ENCODE results near the gene PASD1. TPM values are rescaled to one million over a fixed set of nuclear protein-coding genes. Genes with fewer than 3 reads are reported as not detected.
"Not testable (repeated sequence)": the region's sequence is repeated elsewhere in the genome, so short reads cannot be mapped to it uniquely, and the experiment has no call there.

Gene PASD1
- polyA plus RNA-seq, 1 of the 3 experiments (the other 2 are of a cell fraction), result 0.03 TPM

- Histone ChIP-seq H3K27ac (ENCODE audit: low read depth in 2 of 2, low read length in 1 of 2) (no peak overlapping the region), H4K20me1 (ENCODE audit: insufficient read depth) (no peaks in the 10 kb centered on the region), H3K9me3 (no peaks in the 10 kb centered on the region), H3K4me1 (ENCODE audit: control insufficient read depth in 1 of 2, insufficient read depth in 2 of 2, low read depth in 1 of 2, low read length in 1 of 2) (no peaks in the 10 kb centered on the region), H3F3A (replicated peaks; ENCODE audit: insufficient read depth) (no peaks in the 10 kb centered on the region), H3K4me2 (no peak overlapping the region), H3K4me3 (ENCODE audit: low read depth in 2 of 2, low read length in 1 of 2) (no peak overlapping the region), H2AFZ (ENCODE audit: low read depth) (no peak overlapping the region), H3K79me2 (ENCODE audit: insufficient read depth) (no peaks in the 10 kb centered on the region), H3K36me3 (replicated peaks in 1 of 2; ENCODE audit: control insufficient read depth in 1 of 2, insufficient read depth in 2 of 2, low read length in 1 of 2) (no peaks in the 10 kb centered on the region), H3K27me3 (ENCODE audit: insufficient read depth) (peaks cover 17% of the 10 kb centered on the region; the same call in 1 of the 2 replicates), H3K9ac (no peak overlapping the region), H3K9me2 (no peaks in the 10 kb centered on the region)
- ChIA-PET POLR2A (no interaction called here), CTCF (no interaction called here)
- TF ChIP-seq ELF1 (IDR thresholded peaks at IDR 0.05) (no peak), GABPA (IDR thresholded peaks at IDR 0.05; ENCODE audit: low read depth) (no peak), CTCF (IDR thresholded peaks at IDR 0.05) (no peak), YY1 (IDR thresholded peaks at IDR 0.05; ENCODE audit: low read depth) (no peak), FOXM1 (IDR thresholded peaks at IDR 0.05; ENCODE audit: low read depth) (no peak), JUND (IDR thresholded peaks at IDR 0.05) (no peak), RAD21 (IDR thresholded peaks at IDR 0.05; ENCODE audit: low read length) (no peak), EZH2phosphoT487 (IDR thresholded peaks at IDR 0.05; ENCODE audit: borderline replicate concordance, low read depth) (no peak), RCOR1 (IDR thresholded peaks at IDR 0.05; ENCODE audit: low read length) (no peak), TEAD4 (IDR thresholded peaks at IDR 0.05; ENCODE audit: borderline replicate concordance, insufficient read depth) (no peak), CHD2 (IDR thresholded peaks at IDR 0.05; ENCODE audit: low read length, partially characterized antibody) (no peak), FOSL2 (IDR thresholded peaks at IDR 0.05; ENCODE audit: borderline replicate concordance, low read depth) (no peak), FOXJ3 (CRISPR knock-in tag; IDR thresholded peaks at IDR 0.05) (no peak), PBX3 (IDR thresholded peaks at IDR 0.05) (no peak), RFX5 (IDR thresholded peaks at IDR 0.05; ENCODE audit: low read length) (no peak), MEF2A (IDR thresholded peaks at IDR 0.05; ENCODE audit: borderline replicate concordance, low read depth) (no peak)
- DNase-seq, result no peak
- 4% methylated on average over 3 of the region's 3 CpGs for WGBS (ENCODE audit: low lambda C conversion rate)
These were observed 7.1 kb downstream of the PASD1 start for GRCh38 chrX:151570561-151570960.

- H3K9me3 ChIP-seq; H3K36me3 ChIP-seq (replicated peaks in 1 of 2; ENCODE audit: control insufficient read depth in 1 of 2, insufficient read depth in 2 of 2, low read length in 1 of 2); H3K27ac ChIP-seq (ENCODE audit: low read depth in 2 of 2, low read length in 1 of 2); DNase-seq; H3K4me1 ChIP-seq (ENCODE audit: control insufficient read depth in 1 of 2, insufficient read depth in 2 of 2, low read depth in 1 of 2, low read length in 1 of 2); H2AFZ ChIP-seq (ENCODE audit: low read depth); POLR2A ChIA-PET; H3K9me2 ChIP-seq; H3F3A ChIP-seq (replicated peaks; ENCODE audit: insufficient read depth); H3K4me3 ChIP-seq (ENCODE audit: low read depth in 2 of 2, low read length in 1 of 2); CTCF ChIA-PET; H3K79me2 ChIP-seq (ENCODE audit: insufficient read depth); H3K9ac ChIP-seq; H3K27me3 ChIP-seq (ENCODE audit: insufficient read depth); H3K4me2 ChIP-seq; H4K20me1 ChIP-seq (ENCODE audit: insufficient read depth): not testable (repeated sequence)
- 10% methylated on average over 3 of the region's 3 CpGs for WGBS (ENCODE audit: low lambda C conversion rate)
These were observed 29.9 kb downstream of the PASD1 start for GRCh38 chrX:151593384-151593783.

Measured in SK-N-SH (cell line).